HFF-Myc (cell line): Measurements from ENCODE around the gene TOP2B.

Experiments
- DNase-seq: peaks from one replicate; pipeline ENCODE4 v3.0.0-alpha.2; 2011; ENCODE audit warnings: low read depth; ENCODE audit errors: extremely low read depth
- H3K4me3 ChIP-seq: replicated peaks from 2 replicates; pipeline ENCODE4 v1.5.1; 2011; ENCODE audit warnings: low read depth, mild to moderate bottlenecking, control low read depth, low read length
- CTCF ChIP-seq: IDR thresholded peaks from 2 replicates; pipeline ENCODE4 v1.5.1; 2012; ENCODE audit warnings: mild to moderate bottlenecking, low read depth, low read length, control low read depth; ENCODE audit errors: missing control alignments

The TOP2B gene

GRCh38 chr3:25558796-25559195, 105.9 kb downstream of the TOP2B start:
- H3K4me3 ChIP-seq: no peak overlapping the region
- TF ChIP-seq CTCF: no peak
- DNase-seq: no peak

GRCh38 chr3:25558121-25558520, 106.6 kb downstream of the TOP2B start:
- H3K4me3 ChIP-seq: no peak overlapping the region
- TF ChIP-seq CTCF: no peak
- DNase-seq: no peak

GRCh38 chr3:25557694-25558093, 107.0 kb downstream of the TOP2B start:
- TF ChIP-seq CTCF: no peak
- DNase-seq: no peak

GRCh38 chr3:25556447-25556846, 108.3 kb downstream of the TOP2B start:
- no peak for DNase-seq

More at GRCh38 chr3:25557694-25558093, 107.0 kb downstream of the TOP2B start:
- H3K4me3 ChIP-seq: no peak overlapping the region

GRCh38 chr3:25555695-25556437, 108.8 kb downstream of the TOP2B start:
- H3K4me3 ChIP-seq: no peak overlapping the region
- DNase-seq: no peak
- TF ChIP-seq CTCF: no peak

More at GRCh38 chr3:25556447-25556846, 108.3 kb downstream of the TOP2B start:
- H3K4me3 ChIP-seq: no peak overlapping the region
- TF ChIP-seq CTCF: no peak

- no peak for DNase-seq
- no peak for TF ChIP-seq CTCF
- H3K4me3 ChIP-seq: no peak overlapping the region
Measured at GRCh38 chr3:25554376-25554775, 110.3 kb downstream of the TOP2B start.

GRCh38 chr3:25552251-25552650, 112.5 kb downstream of the TOP2B start:
- DNase-seq: no peak
- no peak overlapping the region for H3K4me3 ChIP-seq
- no peak for TF ChIP-seq CTCF
